ENCODE data around the gene LPXN.

LPXN gene

GRCh38 chr11:58511636-58512035 lies 64.0 kb downstream of the LPXN start:
- DNase-seq, result no peak

DNA sequence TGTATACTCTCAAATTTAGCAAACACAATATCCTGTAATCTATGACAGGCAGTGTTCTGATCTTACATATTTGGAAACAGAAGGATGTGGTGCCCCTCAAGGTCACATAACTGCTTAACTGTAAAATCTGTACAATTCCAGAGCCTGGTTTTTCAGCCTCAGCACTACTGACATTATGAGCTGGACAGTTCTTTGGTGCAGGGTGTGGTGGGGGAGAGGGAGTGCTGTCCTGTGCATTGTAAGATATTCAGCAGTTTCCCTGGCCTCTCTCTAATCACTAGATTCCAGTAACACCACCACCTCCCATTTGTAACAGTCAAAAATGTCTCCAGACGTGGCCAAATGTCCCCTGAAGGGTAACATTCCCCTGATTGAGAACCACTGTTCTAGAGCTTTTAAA lies 65.9 kb downstream of the LPXN start:
- DNase-seq, result no peak

DNA sequence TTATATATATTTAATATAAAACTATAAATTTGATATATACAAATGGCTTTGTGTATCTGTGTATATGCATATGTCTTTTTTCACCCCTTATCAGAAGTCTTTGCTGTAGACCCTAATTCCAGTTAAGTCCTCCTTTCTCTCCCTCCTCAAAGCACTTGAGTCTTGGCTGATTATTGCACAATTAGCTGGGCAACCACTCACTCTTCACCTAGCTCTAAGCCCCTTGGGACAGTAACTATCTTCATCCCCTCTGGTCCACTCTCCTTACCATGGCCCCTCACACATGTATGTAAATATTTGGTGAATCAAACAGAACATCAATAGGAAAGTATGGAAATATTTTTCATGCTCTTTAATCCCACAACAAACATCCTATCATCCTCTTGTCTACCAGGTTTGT lies 66.8 kb downstream of the LPXN start:
- no peak for DNase-seq

- no peak for DNase-seq
Observed at GRCh38 chr11:58508005-58508404, 67.7 kb downstream of the LPXN start, which contains the start of gene OR5B21. OR5B21 (minus strand) TSS chr11:58508105; CDS start chr11:58508105, 0 bp downstream.

DNA sequence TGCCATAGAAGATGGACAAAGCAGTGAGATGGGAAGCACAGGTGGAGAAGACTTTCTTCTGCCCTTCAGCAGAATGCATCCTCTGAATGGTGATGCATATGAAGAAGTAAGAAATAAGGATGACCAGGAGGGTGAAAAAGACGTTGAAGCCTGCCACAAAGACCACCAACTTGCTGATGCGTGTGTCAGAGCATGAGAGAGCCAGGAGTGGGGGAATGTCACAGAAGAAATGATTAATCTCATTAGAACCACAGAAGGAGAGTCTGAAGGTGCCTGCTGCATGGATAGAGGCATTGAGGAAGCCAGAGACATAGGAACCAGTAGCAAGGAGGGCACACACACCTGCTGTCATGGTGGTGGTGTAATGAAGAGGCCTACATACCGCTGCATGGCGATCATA lies 68.3 kb downstream of the LPXN start:
- no peak for DNase-seq

DNA sequence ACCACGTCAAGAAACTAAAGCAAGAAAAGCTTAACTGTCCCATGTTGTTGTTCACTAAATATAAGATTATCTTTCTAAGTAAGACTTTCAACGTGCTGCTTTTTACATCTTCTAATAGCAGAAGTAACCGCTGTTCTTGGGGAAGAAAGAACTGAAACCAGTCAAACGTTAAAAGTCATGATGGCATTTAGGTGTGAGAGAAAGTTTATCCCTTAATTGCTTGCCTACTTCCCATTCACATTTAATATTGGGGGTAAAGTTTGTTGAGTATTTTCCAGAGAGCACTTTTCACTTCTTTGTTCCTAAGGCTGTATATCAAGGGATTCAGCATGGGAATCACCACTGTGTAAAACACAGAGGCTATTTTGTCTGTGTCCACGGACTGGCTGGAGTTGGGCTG lies 68.7 kb downstream of the LPXN start:
- DNase-seq, result no peak

GRCh38 chr11:58505849-58506248 lies 69.8 kb downstream of the LPXN start:
- no peak for DNase-seq

DNA sequence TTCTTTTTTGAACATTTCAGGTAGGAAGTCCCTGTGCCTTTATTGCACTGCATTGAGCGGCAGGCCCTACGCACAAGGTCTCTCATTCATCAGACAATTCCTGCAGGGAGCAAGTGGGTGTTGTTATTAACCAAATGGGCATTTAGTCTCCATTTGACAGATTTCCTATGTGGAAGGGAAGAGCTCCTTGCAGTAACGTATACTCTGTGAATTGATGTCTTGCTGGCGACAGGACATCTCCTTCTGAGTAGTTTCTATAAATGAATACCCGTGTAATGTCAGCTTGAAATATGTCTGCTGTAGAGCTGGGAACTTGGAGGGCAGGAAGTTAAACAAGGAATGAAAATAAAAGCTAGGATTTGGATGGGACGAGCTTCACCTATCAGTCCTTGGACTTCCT lies 71.4 kb downstream of the LPXN start:
- no peak for DNase-seq

- no peak for DNase-seq
Observed at GRCh38 chr11:58503361-58503856, 72.2 kb downstream of the LPXN start.

- DNase-seq, result no peak
Observed at GRCh38 chr11:58502004-58502403, 73.7 kb downstream of the LPXN start.

DNA sequence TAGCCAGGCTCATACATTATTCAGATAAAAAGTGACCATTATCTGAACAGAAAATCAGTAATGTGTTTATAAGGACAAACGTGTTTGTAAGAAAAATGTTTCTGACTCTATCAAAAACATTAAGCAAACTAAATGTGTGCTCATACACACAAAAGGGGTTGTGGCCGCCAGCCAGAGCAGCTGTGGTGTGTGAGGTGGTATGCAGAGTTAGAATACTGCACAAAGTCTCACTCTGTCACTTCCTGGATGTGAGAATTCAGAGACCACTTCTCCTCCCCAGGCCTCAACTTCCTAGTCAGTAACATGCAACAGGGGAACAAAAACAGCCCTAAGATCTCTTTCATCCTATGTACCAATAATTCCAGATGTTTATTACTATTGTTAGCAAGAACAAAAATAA lies 77.2 kb downstream of the LPXN start:
- DNase-seq, result no peak

DNA sequence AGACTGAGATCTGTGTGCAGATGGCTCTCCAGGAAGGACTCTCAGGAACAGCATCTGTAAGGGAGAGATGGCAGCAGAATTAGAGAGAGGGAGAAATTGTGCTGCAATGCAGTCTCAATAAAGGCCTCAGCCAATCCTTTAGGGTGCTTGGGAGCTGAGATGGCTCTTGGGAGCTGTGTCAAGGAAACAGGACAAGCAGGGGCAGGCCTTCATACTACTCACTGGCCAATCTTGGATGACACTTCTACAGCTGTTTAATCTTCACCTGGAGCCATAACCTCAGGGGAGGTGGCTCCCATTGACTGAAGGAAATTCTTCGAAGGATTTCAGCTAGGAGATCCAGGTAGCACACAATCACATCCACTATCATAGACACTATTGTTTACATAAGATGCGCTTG lies 77.7 kb downstream of the LPXN start:
- no peak for DNase-seq

GRCh38 chr11:58495906-58496305 lies 79.8 kb downstream of the LPXN start:
- DNase-seq, result no peak

DNA sequence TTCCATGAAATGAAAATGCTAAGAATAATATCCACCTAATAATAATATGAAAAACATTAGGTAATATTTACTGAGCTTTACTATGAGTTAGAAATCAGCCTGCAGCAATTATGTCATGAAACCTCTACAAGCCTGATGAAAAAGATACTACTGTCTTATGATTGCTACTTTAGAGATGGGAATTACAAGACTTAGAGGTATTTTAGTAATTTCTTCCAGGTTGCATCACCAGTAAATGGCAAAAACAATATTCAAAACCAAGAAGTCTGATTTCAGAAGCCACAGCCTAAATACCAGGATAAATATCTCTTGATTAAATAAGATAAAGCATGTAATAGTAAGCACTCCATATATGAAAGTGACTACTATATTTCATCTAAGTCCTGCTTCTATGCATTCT lies 81.6 kb downstream of the LPXN start:
- DNase-seq, result no peak

DNA sequence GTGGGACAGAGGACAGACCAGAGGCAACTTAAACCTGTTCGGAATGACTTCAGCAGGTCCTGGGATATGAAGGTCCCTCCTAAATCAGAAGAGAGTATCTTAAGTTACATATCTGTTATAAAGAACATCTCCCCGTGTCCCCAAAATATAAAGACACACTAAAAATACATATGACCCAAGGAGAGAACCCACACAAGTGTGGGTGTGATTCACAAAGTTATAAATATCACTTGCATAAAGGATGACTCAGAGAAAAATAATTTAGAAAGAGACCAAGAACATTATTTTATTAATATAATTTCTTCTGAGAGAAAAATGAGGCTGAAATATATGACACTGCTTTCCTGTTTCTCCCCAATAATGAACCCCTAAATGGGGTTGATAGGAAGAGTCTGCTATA lies 82.0 kb downstream of the LPXN start:
- DNase-seq, result no peak

- no peak for DNase-seq
Observed at GRCh38 chr11:58490827-58491226, 84.8 kb downstream of the LPXN start.

DNA sequence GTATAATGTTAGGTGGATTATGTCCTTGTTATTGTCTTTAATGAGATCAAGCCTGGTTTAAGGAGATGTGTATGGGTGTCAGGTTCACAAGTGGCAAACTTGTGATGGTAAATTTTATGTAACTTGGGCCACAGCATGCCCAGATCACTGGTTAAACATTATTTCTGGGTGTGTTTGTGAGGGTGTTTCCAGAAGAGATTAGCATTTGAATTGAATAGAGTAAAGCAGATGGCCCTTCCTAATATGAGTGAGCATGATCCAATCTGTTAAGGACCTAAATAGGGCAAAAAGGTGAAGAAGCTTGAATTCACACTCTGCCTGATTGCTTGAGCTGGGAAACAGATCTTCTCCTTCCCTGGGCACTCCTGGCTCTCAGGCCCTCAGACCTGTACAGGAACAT lies 88.5 kb downstream of the LPXN start:
- no peak for DNase-seq

DNA sequence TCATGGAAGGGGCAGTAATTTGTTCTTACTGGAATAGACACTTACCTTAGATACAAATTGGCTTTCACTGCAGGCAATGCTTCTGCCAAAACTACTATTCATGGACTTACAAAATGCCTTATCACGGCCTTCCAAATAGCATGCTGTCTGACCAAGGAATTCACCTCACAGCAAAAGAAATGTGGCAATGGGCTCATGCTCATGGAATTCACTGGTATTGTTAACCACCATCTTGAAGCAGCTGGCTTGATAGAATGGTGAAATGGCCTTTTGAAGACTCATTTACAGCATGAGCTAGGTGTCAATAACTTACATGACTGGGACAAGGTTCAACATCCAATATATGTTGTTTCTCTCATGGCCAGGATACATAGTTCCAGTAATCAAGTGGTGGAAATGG lies 89.7 kb downstream of the LPXN start:
- no peak for DNase-seq
